Mesothelial cell of epicardium (in vitro differentiated cells): ENCODE results near the gene SPECC1L. TPM values are rescaled to one million over a fixed set of nuclear protein-coding genes. Genes with fewer than 3 reads are reported as not detected.
A peak's percentile ranks its signal among the peaks of the same experiment; 100 is the strongest.

Experiments used
- DNase-seq, 2 experiments: peaks; one replicate each; pipeline ENCODE4 v3.0.0; 2021; ENCODE audit warnings: low spot score in 2 of 2; ENCODE audit not compliant: unreplicated experiment in 2 of 2
- H3K27ac Mint-ChIP-seq: 2 replicates; pipeline ENCODE4 v1.8.0; 2021; ENCODE audit warnings: mixed read lengths
- H3K27me3 Mint-ChIP-seq: 2 replicates; pipeline ENCODE4 v1.8.0; 2021; ENCODE audit warnings: low read depth, mixed read lengths
- H3K36me3 Mint-ChIP-seq: 2 replicates; pipeline ENCODE4 v1.8.0; 2021; ENCODE audit warnings: mixed read lengths
- H3K4me1 Mint-ChIP-seq: 2 replicates; pipeline ENCODE4 v1.8.0; 2021; ENCODE audit warnings: mixed read lengths
- H3K4me3 Mint-ChIP-seq: 2 replicates; pipeline ENCODE4 v1.8.0; 2021; ENCODE audit warnings: mild to moderate bottlenecking, moderate library complexity, mixed read lengths
- H3K9me3 Mint-ChIP-seq: 2 replicates; pipeline ENCODE4 v1.8.0; 2021; ENCODE audit warnings: mixed read lengths
- CTCF ChIP-seq: fragments of 200-600 bp; sonication (generic); IDR thresholded peaks from one replicate; pipeline ENCODE4 v1.5.0; 2021; ENCODE audit warnings: antibody characterized with exemption; ENCODE audit not compliant: unreplicated experiment
- total RNA-seq: library from RNA; stranded (reverse); gene quantifications from 3 replicates; pipeline ENCODE4 v1.2.1, GENCODE V29; 2021

Gene SPECC1L
- total RNA-seq, 1 donor from 2014 or later = 88.0 TPM

DNA sequence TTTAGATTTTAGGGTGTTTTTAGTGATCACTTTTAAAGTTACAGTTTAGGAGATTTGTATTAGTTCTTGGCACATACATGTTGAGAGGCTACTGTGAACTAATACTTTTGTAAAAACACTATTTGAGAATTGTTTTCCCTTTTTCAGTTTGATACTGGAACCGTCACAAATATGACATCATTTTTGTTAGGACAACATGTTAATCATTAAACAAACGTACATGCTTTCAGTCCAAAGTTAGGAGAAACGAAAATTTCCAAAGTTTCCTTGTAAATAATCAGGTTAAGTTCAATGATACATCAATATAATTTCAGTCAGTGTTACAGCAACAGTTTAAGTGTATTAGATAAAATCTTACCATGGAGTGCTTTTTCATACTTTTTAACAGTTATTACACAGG is 53.1 kb downstream of the SPECC1L start:
- Mint-ChIP-seq H3K27ac (no peak overlapping the region), H3K4me1 (peaks cover 12% of the 10 kb centered on the region), H3K4me3 (no peak overlapping the region), H3K36me3 (peaks cover 23% of the 10 kb centered on the region), H3K9me3 (peaks cover 4% of the 10 kb centered on the region), H3K27me3 (no peaks in the 10 kb centered on the region)
- DNase-seq = no peak
- no peak for TF ChIP-seq CTCF

GRCh38 chr22:24324137-24324536 is 53.5 kb downstream of the SPECC1L start:
- Mint-ChIP-seq H3K36me3 (peaks cover 21% of the 10 kb centered on the region), H3K9me3 (no peaks in the 10 kb centered on the region), H3K27ac (no peak overlapping the region), H3K4me3 (no peak overlapping the region), H3K27me3 (no peaks in the 10 kb centered on the region), H3K4me1 (peaks cover 12% of the 10 kb centered on the region)
- no peak for DNase-seq
- TF ChIP-seq CTCF = no peak

DNA sequence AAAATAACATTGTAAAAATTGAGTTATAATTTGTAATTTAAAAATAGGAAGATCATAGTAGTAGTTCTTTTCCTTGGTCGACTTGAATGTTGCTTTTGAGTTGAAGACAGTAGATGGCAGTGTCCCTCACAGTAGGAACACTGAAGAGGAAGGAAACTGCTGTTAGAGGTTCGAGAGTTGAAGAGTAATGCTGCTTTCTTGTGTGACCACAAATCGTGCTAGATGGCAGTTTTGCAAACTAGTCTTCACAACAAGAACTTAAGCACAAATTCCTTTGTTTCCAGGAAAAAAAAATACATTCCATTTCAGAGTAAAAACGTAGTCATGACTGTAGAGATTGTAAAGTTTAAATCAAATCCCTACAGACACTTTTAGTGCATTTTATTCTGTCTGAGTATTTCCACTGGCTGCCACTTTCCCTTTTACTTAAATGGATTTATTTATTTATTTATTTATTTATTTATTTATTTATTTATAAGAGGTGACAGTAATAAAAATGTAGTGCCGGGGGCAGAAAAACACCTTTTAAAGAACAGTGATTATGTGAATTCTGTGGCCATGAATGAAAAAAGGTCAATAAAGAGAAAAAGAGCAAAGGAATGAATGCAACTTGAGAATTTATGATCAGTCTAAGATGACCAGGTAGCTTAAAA is 54.6 kb downstream of the SPECC1L start:
- TF ChIP-seq CTCF = no peak
- Mint-ChIP-seq H3K27me3 (no peaks in the 10 kb centered on the region), H3K27ac (peak overlapping the region; percentile 80), H3K4me3 (no peak overlapping the region), H3K36me3 (peaks cover 22% of the 10 kb centered on the region), H3K4me1 (peaks cover 14% of the 10 kb centered on the region), H3K9me3 (no peaks in the 10 kb centered on the region)
- no peak for DNase-seq

- Mint-ChIP-seq H3K4me3 (no peak overlapping the region), H3K27me3 (no peaks in the 10 kb centered on the region), H3K36me3 (peaks cover 26% of the 10 kb centered on the region), H3K27ac (peak overlapping the region; percentile 11), H3K9me3 (no peaks in the 10 kb centered on the region), H3K4me1 (peaks cover 14% of the 10 kb centered on the region)
- no peak for DNase-seq
- TF ChIP-seq CTCF = no peak
Observed at GRCh38 chr22:24326266-24326665, 55.6 kb downstream of the SPECC1L start.

- Mint-ChIP-seq H3K27me3 (no peaks in the 10 kb centered on the region), H3K36me3 (peaks cover 20% of the 10 kb centered on the region), H3K4me3 (no peak overlapping the region), H3K27ac (peak overlapping the region; percentile 39), H3K9me3 (no peaks in the 10 kb centered on the region), H3K4me1 (peaks cover 18% of the 10 kb centered on the region)
- DNase-seq = no peak
- no peak for TF ChIP-seq CTCF
Observed at GRCh38 chr22:24327832-24328231, 57.2 kb downstream of the SPECC1L start.

GRCh38 chr22:24329453-24329852 is 58.8 kb downstream of the SPECC1L start:
- Mint-ChIP-seq H3K9me3 (no peaks in the 10 kb centered on the region), H3K36me3 (peaks cover 17% of the 10 kb centered on the region), H3K27ac (peak overlapping the region; percentile 58), H3K4me3 (no peak overlapping the region), H3K27me3 (no peaks in the 10 kb centered on the region), H3K4me1 (peaks cover 18% of the 10 kb centered on the region)
- DNase-seq = no peak
- no peak for TF ChIP-seq CTCF
